Muscle of leg (tissue), 11 donors: ENCODE measurements around the gene LSMEM2. TPM values are rescaled to one million over a fixed set of nuclear protein-coding genes. Genes with fewer than 3 reads are reported as not detected.

Experiments
- DNase-seq: peaks from one replicate; pipeline ENCODE4 v3.0.0; 2013
- H3K27ac ChIP-seq: one replicate; pipeline ENCODE4 v1.5.1; 2013; ENCODE audit warnings: mild to moderate bottlenecking, low read length, control low read depth
- H3K27me3 ChIP-seq: one replicate; pipeline ENCODE4 v1.6.1; 2013; ENCODE audit warnings: low read length; ENCODE audit not compliant: control insufficient read depth, insufficient read depth
- H3K36me3 ChIP-seq: one replicate; pipeline ENCODE4 v1.6.1; 2013; ENCODE audit warnings: low read length; ENCODE audit not compliant: control insufficient read depth, insufficient read depth
- H3K4me1 ChIP-seq: one replicate; pipeline ENCODE4 v1.6.1; 2013; ENCODE audit warnings: low read length; ENCODE audit not compliant: control insufficient read depth, insufficient read depth
- H3K4me3 ChIP-seq: one replicate; pipeline ENCODE4 v1.5.1; 2013; ENCODE audit warnings: low read length, control low read depth
- H3K9me3 ChIP-seq: replicated peaks from 2 replicates; pipeline ENCODE4 v1.6.1; 2013; ENCODE audit warnings: low read depth, low read length; ENCODE audit not compliant: control insufficient read depth
- WGBS: methylation state at CpG from one replicate; pipeline ENCODE4 v1.1.5; 2013; ENCODE audit warnings: missing lambda C conversion rate; ENCODE audit not compliant: insufficient coverage; 5-methylcytosine and 5-hydroxymethylcytosine counted together
- polyA plus RNA-seq, 8 donors: library from polyadenylated mRNA; unstranded; fragments of 120-200 nt; gene quantifications; one replicate each; pipeline versions ENCODE4 v1.2.1 to v1.2.3, GENCODE V29; 2013; ENCODE audit warnings: inconsistent platforms in 1 of 8, low replicate concordance in 1 of 8; ENCODE audit not compliant: insufficient read length in 8 of 8, insufficient read depth in 1 of 8
- total RNA-seq: library from RNA; stranded (reverse); fragments of 120-200 nt; gene quantifications from one replicate; pipeline ENCODE4 v1.2.4, GENCODE V29; 2013

The LSMEM2 gene
- total and polyA plus RNA-seq, 9 donors, result 11.1 to 33.1 (median 26.7) TPM

GRCh38 chr3:50262778-50263177 lies 16.1 kb upstream of the LSMEM2 start:
- H3K4me3 ChIP-seq, result no peak overlapping the region

GRCh38 chr3:50263478-50264382 lies 15.2 kb upstream of the LSMEM2 start:
- peaks cover 94% of the 10 kb centered on the region for H3K4me1 ChIP-seq
- no peaks in the 10 kb centered on the region for H3K9me3 ChIP-seq
- H3K4me3 ChIP-seq, result no peak overlapping the region
- H3K36me3 ChIP-seq, result peaks cover 12% of the 10 kb centered on the region
- 59% methylated on average over 3 of the region's 6 CpGs for whole genome bisulfite sequencing
- no peak for DNase-seq
- no peaks in the 10 kb centered on the region for H3K27me3 ChIP-seq
- peak overlapping the region; percentile 96 for H3K27ac ChIP-seq

More at GRCh38 chr3:50262778-50263177, 16.1 kb upstream of the LSMEM2 start:
- DNase-seq, result no peak
- H3K9me3 ChIP-seq, result no peaks in the 10 kb centered on the region
- peaks cover 21% of the 10 kb centered on the region for H3K36me3 ChIP-seq
- no peaks in the 10 kb centered on the region for H3K27me3 ChIP-seq
- 64% methylated on average over 2 of the region's 7 CpGs for WGBS
- H3K4me1 ChIP-seq, result peaks cover 92% of the 10 kb centered on the region
- H3K27ac ChIP-seq, result peak overlapping the region; percentile 61

- 11% methylated on average over 3 of the region's 7 CpGs for WGBS
- Histone ChIP-seq H3K9me3 (no peaks in the 10 kb centered on the region), H3K4me3 (no peak overlapping the region), H3K27ac (peak overlapping the region; percentile 96), H3K36me3 (peaks cover 5% of the 10 kb centered on the region), H3K4me1 (peaks cover 94% of the 10 kb centered on the region), H3K27me3 (no peaks in the 10 kb centered on the region)
- peak; percentile 98 for DNase-seq
Measured at GRCh38 chr3:50264383-50264963, 14.4 kb upstream of the LSMEM2 start.

- Histone ChIP-seq H3K9me3 (no peaks in the 10 kb centered on the region), H3K27me3 (no peaks in the 10 kb centered on the region), H3K4me3 (no peak overlapping the region), H3K4me1 (peaks cover 96% of the 10 kb centered on the region), H3K36me3 (peaks cover 5% of the 10 kb centered on the region), H3K27ac (peak overlapping the region; percentile 96)
- DNase-seq, result peak; percentile 68
- 33% methylated on average over 3 of the region's 7 CpGs for WGBS
Measured at GRCh38 chr3:50264964-50265485, 13.9 kb upstream of the LSMEM2 start.

GRCh38 chr3:50265571-50265970 lies 13.3 kb upstream of the LSMEM2 start:
- no peak for DNase-seq
- H3K9me3 ChIP-seq, result no peaks in the 10 kb centered on the region
- peaks cover 5% of the 10 kb centered on the region for H3K36me3 ChIP-seq
- H3K4me3 ChIP-seq, result no peak overlapping the region
- WGBS, result 50% methylated on average over 1 of the region's 1 CpG
- peaks cover 97% of the 10 kb centered on the region for H3K4me1 ChIP-seq
- peak overlapping the region; percentile 96 for H3K27ac ChIP-seq
- no peaks in the 10 kb centered on the region for H3K27me3 ChIP-seq

GRCh38 chr3:50266017-50266416 lies 12.9 kb upstream of the LSMEM2 start:
- Histone ChIP-seq H3K27ac (peak overlapping the region; percentile 96), H3K4me3 (no peak overlapping the region), H3K36me3 (peaks cover 8% of the 10 kb centered on the region), H3K27me3 (no peaks in the 10 kb centered on the region), H3K4me1 (peaks cover 97% of the 10 kb centered on the region), H3K9me3 (no peaks in the 10 kb centered on the region)
- DNase-seq, result peak; percentile 66
- WGBS, result 66% methylated on average over 6 of the region's 6 CpGs

GRCh38 chr3:50266836-50267235 lies 12.1 kb upstream of the LSMEM2 start:
- Histone ChIP-seq H3K27ac (peak overlapping the region; percentile 96), H3K4me1 (peaks cover 97% of the 10 kb centered on the region), H3K4me3 (peak overlapping the region; percentile 31), H3K36me3 (peaks cover 16% of the 10 kb centered on the region), H3K27me3 (no peaks in the 10 kb centered on the region), H3K9me3 (no peaks in the 10 kb centered on the region)
- WGBS, result no CpG with 5 or more reads among the region's 7 CpGs
- no peak for DNase-seq

GRCh38 chr3:50267280-50267913 lies 11.5 kb upstream of the LSMEM2 start:
- H3K27me3 ChIP-seq, result no peaks in the 10 kb centered on the region
- H3K4me1 ChIP-seq, result peaks cover 94% of the 10 kb centered on the region
- peaks cover 16% of the 10 kb centered on the region for H3K36me3 ChIP-seq
- no peaks in the 10 kb centered on the region for H3K9me3 ChIP-seq
- WGBS, result 2% methylated on average over 17 of the region's 22 CpGs
- peak; percentile 84 for DNase-seq
- peak overlapping the region; percentile 96 for H3K27ac ChIP-seq
- peak overlapping the region; percentile 31 for H3K4me3 ChIP-seq

GRCh38 chr3:50268276-50268675 lies 10.6 kb upstream of the LSMEM2 start:
- peak overlapping the region; percentile 31 for H3K4me3 ChIP-seq
- peaks cover 4% of the 10 kb centered on the region for H3K27me3 ChIP-seq
- H3K4me1 ChIP-seq, result peaks cover 90% of the 10 kb centered on the region
- DNase-seq, result no peak
- 53% methylated on average over 2 of the region's 3 CpGs for WGBS
- H3K36me3 ChIP-seq, result peaks cover 13% of the 10 kb centered on the region
- peak overlapping the region; percentile 96 for H3K27ac ChIP-seq
- H3K9me3 ChIP-seq, result no peaks in the 10 kb centered on the region
